22Rv1 (cell line): Measurements from ENCODE around the gene IRX2.

Experiments
- ZFX ChIP-seq: fragments of 450-650 bp; IDR thresholded peaks from 2 replicates; pipeline ENCODE4 v1.6.1; 2017; ENCODE audit warnings: antibody characterized with exemption, borderline replicate concordance
- TF ChIP-seq, protein P1 (sequence below): fragments of 450-650 bp; IDR thresholded peaks from 2 replicates; pipeline ENCODE4 v1.5.1; 2017; ENCODE audit warnings: mild to moderate bottlenecking

DNA sequence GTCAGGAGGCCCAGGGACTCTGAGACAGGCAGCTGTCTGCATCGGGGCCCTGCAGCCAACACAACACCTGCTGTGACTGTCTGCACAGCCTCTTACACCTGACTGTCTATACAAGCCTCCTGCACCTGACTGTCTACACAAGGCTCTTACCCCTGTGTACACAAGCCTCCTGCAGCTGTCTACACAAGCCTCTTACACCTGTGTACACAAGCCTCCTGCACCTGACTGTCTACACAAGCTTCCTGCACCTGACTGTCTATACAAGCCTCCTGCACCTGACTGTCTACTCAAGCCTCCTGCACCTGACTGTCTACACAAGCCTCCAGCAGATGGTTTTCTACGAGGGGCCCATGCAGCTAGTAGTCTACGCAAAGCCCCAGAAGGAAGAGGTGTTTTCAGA, 18.6 kb downstream of the IRX2 start:
- TF ChIP-seq, protein P1, sequence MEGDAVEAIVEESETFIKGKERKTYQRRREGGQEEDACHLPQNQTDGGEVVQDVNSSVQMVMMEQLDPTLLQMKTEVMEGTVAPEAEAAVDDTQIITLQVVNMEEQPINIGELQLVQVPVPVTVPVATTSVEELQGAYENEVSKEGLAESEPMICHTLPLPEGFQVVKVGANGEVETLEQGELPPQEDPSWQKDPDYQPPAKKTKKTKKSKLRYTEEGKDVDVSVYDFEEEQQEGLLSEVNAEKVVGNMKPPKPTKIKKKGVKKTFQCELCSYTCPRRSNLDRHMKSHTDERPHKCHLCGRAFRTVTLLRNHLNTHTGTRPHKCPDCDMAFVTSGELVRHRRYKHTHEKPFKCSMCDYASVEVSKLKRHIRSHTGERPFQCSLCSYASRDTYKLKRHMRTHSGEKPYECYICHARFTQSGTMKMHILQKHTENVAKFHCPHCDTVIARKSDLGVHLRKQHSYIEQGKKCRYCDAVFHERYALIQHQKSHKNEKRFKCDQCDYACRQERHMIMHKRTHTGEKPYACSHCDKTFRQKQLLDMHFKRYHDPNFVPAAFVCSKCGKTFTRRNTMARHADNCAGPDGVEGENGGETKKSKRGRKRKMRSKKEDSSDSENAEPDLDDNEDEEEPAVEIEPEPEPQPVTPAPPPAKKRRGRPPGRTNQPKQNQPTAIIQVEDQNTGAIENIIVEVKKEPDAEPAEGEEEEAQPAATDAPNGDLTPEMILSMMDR, result no peak
- no peak for TF ChIP-seq ZFX
